NK-92 treated with Interleukin-12 subunit alpha and Interleukin-12 subunit beta, amount 100 ng/mL, for 24 hours (cell line): ENCODE data around the gene RNASEH2A.

Experiments
- DNase-seq: peaks from one replicate; lab custom pipeline; 2025; lab: John Stamatoyannopoulos, UW

The RNASEH2A gene

DNA sequence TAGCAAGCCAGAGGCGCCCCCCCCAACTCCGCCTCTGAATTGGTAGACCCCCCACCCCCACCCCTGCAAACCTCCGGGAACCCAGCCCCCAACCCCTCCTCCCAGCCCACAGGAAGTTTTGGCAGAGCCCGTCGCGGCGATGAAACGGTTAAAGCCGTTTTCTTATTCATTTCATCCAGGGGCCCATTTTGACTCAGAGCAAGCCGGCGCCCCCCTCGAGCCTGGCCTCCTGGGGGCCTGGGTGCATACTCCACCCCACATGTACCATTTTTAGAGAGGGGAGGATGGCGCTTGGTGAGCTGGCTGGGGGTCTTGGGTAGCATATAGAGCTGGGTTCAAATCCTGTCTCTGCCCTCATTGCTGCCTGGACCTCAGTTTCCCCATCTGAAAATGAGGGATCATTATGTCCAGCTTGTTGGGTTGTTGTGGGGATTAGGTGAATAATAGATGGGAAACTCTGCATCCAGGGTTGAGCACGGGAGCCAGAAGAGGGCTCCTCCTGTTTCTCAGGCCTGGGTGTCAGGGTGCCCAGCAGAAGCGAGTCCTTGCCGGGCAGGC is 23.0 kb upstream of the RNASEH2A start:
- no peak for DNase-seq

DNA sequence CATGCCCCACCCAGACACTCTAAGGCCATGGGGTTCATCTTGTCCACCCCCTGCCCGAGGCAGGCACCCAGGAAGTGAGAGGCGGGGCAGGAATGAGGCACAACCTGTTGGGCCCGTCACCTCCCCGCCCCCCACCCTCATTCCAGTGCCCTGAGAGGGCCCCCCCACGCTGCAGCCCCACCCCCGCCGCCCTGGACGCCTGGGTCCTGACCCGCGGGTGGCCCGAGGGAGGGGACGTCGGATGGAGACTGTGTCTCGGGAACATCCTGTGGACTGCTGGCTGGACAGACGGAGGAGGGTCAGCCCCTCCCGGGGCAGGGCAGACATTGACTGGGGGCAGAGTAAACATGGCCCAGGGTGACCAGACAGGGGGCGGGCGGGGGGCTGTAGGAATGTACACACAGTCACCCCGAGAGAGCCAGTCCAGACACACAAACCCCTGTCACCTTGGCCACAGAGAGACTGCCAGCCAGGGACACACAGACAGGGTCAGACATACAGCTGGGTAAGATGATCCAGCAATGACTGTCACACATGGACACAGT is 22.5 kb upstream of the RNASEH2A start:
- no peak for DNase-seq

DNA sequence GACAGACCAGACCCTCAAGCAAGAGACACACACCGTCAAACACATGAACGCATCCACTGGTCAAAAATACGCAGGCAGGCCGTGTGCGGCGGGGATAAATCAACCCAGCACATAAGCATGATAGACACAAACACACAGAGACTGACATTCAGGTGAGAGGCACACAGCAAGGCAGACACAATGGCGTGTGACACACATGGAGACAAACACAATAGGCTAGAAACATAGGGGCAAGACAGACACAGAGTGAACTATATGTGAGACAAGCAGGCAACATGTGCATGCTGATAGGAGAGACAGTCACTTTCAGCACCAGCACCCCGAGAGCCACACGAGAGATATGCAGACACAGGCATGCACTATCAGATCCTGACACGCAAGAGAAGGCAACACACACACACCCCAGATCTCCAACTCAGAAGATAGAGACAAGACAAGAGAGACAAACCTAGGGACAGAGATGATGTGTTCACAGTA is 22.0 kb upstream of the RNASEH2A start:
- no peak for DNase-seq

DNA sequence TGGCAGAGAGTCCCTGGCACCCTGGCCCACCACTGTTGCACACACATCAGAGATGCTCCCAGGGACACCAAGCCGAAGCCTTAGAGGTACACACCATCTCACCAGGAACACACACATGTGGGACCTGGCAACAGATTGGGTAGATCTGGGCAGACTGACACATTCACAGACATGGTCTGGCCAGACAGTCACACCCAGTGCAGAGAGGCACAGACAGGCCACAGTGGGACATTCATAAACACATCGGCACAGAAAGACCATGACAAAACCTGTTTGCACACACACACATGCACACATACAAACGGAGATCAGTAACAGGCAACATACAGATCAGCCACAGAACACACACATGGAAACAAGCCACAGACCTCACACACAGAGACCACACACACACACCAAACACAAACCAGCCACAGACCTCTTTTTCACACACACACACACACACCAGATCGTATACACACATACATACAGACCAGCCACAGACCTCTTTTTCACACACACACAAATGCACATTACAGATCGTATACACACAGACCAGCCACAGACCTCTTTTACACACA is 21.4 kb upstream of the RNASEH2A start:
- no peak for DNase-seq

- no peak for DNase-seq
Observed at GRCh38 chr19:12785431-12786031, 20.9 kb upstream of the RNASEH2A start.

GRCh38 chr19:12786141-12786870 is 20.1 kb upstream of the RNASEH2A start:
- no peak for DNase-seq

DNA sequence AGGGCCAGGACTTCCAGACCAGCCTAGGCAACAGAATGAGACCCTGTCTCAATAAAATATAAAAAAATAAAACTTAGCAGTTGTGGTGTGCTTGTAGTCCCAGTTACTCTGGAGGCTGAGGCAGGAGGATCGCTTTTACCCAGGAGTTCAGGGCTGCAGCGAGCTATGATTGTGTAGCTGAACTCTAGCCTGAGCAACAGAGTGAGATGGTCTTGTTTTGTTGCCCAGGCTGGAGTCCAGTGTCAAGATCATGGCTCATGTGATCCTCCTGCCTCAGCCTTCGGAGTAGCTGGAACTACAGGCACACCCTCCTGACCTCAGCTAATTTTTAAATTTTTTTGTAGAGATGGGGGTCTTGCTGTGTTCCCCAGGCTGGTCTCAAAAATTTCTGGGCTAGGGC is 19.4 kb upstream of the RNASEH2A start:
- no peak for DNase-seq

GRCh38 chr19:12787458-12787857 is 18.9 kb upstream of the RNASEH2A start:
- no peak for DNase-seq

DNA sequence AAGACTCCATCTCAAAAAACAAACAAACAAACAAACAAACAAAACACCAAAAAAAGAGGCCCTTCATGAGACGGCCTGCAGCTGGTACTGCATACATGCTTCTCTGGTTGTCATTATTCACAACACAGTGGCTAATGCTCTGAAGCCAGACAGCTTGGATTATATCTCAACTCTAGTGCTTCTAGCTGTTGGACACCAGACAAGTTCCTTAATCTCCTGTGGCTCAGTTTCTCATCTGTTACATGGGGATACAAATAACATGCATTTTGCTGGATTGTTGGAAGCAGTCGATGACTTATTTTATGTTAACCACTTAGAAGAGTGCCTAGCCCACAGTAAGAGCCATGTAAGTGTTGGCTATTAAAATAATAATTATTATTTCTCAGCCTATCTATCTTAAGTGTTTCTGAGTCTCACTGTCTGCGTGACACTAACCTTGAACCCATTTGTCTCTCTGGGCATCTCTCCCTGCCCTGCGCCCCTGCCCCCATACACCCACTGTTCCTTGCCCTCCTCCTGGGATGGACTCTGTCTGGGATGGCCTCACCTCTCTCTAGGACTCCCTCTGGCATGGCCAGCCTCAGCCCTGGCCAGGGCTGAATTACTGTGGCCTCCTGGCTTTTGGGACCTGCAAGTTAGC is 18.2 kb upstream of the RNASEH2A start:
- no peak for DNase-seq

DNA sequence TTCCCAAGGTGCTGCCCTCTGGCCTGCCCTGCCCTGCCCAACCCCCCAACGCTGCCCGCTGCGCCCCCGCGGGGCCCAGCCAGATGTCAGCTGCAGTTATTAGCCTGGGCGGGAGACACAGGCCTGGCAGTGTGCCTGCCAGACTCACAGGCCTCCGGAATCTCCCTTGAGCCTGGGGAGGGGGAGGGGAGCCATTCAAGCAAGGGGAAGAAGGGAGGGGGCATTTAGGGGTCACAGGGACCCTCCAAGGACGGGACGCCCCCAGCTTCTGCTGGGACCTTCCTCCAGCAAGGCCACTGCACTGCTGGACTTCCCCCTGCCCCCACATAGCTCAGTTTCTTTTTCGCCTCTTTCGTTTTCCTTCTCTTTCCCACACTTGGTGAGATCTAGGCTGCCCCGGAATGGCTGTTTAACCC is 17.7 kb upstream of the RNASEH2A start:
- DNase-seq, result no peak

DNA sequence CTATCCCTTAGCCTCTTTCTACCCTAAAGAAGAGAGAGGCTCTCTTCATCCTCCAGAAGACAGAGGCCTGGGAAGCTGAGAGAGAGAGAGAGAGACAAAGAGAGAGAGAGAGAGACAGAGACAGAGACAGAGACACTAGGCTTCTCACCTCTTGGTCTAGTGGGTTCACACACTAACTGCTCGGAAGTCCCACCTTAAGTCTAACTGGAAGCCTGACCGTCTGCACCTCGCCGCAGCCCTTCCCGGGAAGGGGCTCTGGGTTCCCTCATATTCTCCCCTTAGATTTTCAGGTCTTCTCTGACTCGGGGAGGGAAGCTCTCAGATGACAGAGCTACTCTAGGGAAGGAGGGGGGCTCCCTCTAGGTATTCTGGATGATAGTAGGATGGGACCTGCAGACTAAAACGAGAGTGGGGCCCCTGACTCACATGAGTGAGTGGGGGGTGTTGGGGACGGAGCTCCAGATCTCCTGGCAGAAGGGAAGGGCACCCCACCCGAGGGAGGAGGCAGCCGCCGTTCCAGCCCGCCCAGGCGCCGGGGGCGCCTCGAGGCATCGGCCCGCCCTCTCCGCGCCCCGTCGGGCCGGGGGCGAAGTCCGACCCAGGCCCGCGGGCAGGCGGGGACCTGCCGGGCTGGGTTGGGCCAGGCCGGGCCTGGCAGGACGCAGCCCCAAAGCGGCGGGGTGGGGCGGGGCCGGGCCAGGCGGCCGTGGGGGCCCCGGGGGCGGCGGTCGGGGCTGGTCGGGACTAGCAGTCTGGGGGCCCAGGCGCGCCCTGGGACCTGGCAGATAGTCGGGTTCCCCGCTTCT is 17.1 kb upstream of the RNASEH2A start:
- DNase-seq, result no peak

- DNase-seq, result peak; percentile 97
Observed at GRCh38 chr19:12789904-12790619, 16.3 kb upstream of the RNASEH2A start.

DNA sequence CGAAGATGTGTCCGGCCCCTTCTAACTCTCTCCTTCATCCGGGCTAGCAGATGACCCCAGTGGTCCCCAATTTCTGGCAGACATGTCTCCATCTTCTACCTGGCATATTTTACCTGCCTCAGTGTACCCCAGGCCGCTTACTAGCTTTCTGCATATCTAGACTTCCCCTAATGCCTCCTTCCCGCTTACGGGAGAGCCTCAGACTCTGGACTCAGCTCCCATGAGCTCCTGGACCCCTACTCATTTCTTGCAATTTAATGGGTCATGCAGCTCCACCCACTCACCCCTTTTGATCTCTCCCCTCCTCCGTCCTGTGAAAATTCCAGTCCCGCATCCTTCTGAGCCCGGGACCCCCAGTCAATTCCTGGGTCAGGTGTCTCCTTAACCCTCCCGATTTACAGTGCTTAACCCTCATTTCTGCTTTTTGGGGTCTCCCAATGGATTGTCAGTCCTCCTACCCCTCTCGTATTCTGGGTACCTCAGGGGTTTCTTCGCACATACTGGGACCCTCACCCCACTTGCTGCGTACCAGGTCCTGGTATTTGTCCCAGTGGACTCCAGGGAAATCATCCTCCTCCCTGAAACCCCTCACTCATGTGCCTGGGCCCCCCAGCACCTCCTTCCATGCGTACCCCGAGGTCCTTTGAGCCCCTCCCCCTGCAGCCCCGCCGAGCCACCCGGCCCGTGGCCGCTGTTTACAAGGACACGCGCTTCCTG is 15.6 kb upstream of the RNASEH2A start:
- DNase-seq, result no peak

- peak; percentile 94 for DNase-seq
Observed at GRCh38 chr19:12791345-12792050, 14.9 kb upstream of the RNASEH2A start, which contains the start of gene JUNB. Gene JUNB (plus strand): TSS chr19:12791486. CDS start chr19:12791772, 286 bp downstream.

- DNase-seq, result peak; percentile 77
Observed at GRCh38 chr19:12792051-12792852, 14.1 kb upstream of the RNASEH2A start.

DNA sequence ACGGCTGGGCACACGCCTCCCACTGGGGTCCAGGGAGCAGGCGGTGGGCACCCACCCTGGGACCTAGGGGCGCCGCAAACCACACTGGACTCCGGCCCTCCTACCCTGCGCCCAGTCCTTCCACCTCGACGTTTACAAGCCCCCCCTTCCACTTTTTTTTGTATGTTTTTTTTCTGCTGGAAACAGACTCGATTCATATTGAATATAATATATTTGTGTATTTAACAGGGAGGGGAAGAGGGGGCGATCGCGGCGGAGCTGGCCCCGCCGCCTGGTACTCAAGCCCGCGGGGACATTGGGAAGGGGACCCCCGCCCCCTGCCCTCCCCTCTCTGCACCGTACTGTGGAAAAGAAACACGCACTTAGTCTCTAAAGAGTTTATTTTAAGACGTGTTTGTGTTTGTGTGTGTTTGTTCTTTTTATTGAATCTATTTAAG is 13.5 kb upstream of the RNASEH2A start:
- no peak for DNase-seq

DNA sequence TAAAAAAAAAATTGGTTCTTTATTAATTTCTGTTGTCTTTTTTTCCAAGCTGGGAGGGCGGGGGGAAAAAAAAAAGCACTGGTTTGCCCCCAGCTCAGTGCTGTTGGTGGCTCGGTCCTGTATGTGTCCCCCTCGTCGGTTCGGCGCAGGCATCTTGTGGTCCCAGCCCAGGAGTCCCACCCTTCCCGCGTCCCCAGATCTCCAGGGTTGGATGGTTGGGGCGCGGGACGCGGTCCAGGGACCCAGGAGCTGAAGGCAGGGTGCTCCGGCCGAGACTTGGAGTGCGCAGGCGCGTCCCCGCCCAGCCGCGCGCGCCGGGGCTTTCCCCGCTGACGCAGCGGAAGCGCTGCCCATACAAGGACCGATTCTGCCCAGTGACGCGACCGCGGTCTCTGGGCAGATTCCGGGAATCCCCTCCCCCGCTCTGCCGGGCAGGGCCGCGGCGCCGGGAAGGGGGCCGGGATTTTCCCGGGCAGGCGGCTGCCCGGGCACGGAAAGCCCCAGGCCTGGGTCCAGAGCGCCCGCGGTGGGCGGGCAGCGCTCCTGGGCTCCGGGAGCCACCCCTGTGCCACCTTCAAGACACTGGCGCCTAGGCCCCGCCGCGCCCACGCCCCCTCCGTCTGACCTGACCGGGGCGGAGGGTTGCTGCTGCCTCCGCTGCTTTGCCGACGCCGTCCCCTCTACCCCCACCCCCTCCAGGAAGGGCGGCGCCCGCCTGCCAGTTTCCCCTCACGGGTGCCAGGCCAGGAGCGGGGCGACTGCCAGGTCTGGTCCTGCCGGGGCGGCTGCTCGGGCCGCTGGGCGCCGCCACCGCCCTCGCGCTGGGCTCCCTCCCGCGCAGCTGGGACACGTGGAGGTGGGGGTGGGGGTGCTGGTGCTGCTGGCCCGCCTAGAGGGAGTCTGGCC is 12.8 kb upstream of the RNASEH2A start:
- DNase-seq, result peak; percentile 95
